Suprapubic skin (tissue), 4 donors: ENCODE measurements around the gene ANO3.

Experiments used
- EP300 ChIP-seq: sonication (generic); formaldehyde crosslinking; IDR thresholded peaks from one replicate; pipeline ENCODE4 v1.6.1; 2017; ENCODE audit warnings: antibody characterized with exemption
- POLR2A ChIP-seq, 2 donors: fragments of 450-650 bp; IDR thresholded peaks; one replicate each; pipeline ENCODE4 v1.6.1; 2017; ENCODE audit warnings: antibody characterized with exemption in 2 of 2, mild to moderate bottlenecking in 2 of 2, moderate library complexity in 2 of 2
- POLR2AphosphoS5 ChIP-seq, 3 donors: sonication (generic); formaldehyde crosslinking; IDR thresholded peaks; one replicate each; pipeline ENCODE4 v1.6.1; 2017; ENCODE audit warnings: antibody characterized with exemption in 3 of 3
- TF ChIP-seq, protein P1 (sequence below), 2 donors: fragments of 200-600 bp in 1 of 2; fragments of 450-650 bp in 1 of 2; sonication (generic) in 1 of 2; IDR thresholded peaks; one replicate each; pipeline ENCODE4 v1.5.1; 2016 to 2019; ENCODE audit warnings: antibody characterized with exemption in 2 of 2, mild to moderate bottlenecking in 1 of 2, moderate library complexity in 1 of 2

DNA sequence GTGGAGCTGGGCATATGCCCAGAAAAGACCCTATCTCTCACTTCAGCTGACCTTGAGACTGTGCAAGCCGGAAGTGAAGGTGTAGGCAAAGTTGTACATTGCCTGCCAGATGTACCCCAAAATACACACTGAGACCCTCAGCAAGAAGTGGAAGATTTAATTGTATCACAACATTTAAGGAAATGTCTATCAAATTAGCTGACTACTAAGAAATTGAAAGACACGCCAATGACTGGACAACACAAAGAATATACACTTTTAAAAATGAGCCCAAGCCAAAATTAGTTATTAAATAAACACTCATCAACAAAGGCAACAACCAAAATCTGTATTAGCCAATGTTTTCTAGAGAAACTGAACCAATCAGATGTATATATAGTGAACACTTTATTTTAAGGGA is 7.7 kb upstream of the ANO3 start:
- TF ChIP-seq, protein P1, sequence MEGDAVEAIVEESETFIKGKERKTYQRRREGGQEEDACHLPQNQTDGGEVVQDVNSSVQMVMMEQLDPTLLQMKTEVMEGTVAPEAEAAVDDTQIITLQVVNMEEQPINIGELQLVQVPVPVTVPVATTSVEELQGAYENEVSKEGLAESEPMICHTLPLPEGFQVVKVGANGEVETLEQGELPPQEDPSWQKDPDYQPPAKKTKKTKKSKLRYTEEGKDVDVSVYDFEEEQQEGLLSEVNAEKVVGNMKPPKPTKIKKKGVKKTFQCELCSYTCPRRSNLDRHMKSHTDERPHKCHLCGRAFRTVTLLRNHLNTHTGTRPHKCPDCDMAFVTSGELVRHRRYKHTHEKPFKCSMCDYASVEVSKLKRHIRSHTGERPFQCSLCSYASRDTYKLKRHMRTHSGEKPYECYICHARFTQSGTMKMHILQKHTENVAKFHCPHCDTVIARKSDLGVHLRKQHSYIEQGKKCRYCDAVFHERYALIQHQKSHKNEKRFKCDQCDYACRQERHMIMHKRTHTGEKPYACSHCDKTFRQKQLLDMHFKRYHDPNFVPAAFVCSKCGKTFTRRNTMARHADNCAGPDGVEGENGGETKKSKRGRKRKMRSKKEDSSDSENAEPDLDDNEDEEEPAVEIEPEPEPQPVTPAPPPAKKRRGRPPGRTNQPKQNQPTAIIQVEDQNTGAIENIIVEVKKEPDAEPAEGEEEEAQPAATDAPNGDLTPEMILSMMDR (IDR thresholded peaks at IDR 0.05) = no peak
- no peak for TF ChIP-seq POLR2AphosphoS5 (IDR thresholded peaks at IDR 0.05)
- no peak for TF ChIP-seq EP300
- no peak for TF ChIP-seq POLR2A (IDR thresholded peaks at IDR 0.05)
